Activated T-helper 1 cell treated with anti-CD3 and anti-CD28 coated beads, Interleukin-2, amount 50 U/mL, for 16 hours (primary cell): Measurements from ENCODE around the gene USP32.
"Not testable (repeated sequence)": the region's sequence is repeated elsewhere in the genome, so short reads cannot be mapped to it uniquely, and the experiment has no call there.

Source experiments
- DNase-seq, 2 donors: peaks; one replicate each; pipeline ENCODE4 v3.0.0-alpha.2; 2020; ENCODE audit warnings: low read depth in 1 of 2, low spot score in 1 of 2

Gene USP32

GRCh38 chr17:60240290-60240689, 151.6 kb downstream of the USP32 start:
- DNase-seq = no peak

DNA sequence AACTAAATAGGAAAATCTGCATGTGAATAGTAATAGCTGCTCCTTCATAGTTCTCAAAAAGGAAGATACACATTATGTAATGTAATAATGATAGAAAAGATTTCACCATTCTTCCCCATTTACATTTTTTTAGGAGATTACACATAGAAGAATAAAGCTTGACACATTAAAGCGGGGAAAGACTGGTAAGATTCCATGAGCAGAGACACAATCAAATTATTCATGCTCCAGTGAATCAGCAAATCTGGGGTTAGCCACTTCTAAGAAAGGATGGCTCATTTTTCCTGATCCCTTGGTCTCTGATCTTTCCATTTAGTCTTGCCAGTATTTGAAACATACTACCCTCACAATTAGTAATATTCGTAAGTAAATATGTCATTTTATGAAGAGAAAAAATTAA, 160.2 kb downstream of the USP32 start:
- DNase-seq = no peak

DNA sequence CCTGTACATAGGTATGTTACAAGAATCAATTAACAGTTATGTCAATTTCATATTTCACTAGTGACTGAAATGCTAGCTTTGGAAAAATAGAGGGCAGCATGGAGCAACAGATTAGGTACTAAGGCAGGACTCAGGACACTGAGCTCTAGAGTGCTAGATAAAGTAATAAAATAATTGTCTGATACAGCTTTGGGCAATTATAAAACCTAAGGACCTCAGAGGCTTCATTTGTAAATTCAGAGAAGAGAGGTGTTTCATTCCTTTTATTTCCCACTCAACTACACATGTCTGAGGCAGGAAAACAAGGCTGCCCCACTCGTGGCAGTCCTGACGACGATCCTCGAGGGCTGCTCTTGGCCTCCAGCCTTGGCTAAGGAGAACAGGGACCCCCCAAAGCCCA, 160.7 kb downstream of the USP32 start:
- DNase-seq = no peak

GRCh38 chr17:60230358-60230757, 161.6 kb downstream of the USP32 start:
- no peak for DNase-seq

- no peak for DNase-seq
Measured at GRCh38 chr17:60229188-60229802, 162.6 kb downstream of the USP32 start.

GRCh38 chr17:60227276-60227675, 164.7 kb downstream of the USP32 start:
- not testable (repeated sequence) for DNase-seq

- DNase-seq = no peak
Measured at GRCh38 chr17:60224064-60224463, 167.9 kb downstream of the USP32 start.

DNA sequence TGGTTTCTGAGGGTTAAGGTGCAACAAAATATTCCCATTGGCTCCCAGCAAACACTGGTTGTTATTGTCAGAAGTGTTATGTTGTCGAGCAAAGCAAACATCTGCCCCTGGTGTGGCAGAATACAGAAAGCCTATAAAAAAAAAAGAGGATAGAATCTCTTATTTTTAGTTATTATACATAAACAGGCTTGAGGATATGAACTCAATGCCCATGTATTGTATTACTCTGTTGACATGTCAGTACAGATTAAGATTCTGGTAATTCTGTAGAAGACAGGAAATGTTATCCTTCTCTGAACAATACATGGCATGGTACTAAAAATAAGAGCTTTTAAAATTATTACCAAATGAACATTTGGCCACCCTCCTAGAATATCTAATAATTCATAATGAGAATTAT, 168.5 kb downstream of the USP32 start:
- no peak for DNase-seq

GRCh38 chr17:60218774-60219173, 173.2 kb downstream of the USP32 start:
- DNase-seq = not testable (repeated sequence)

- DNase-seq = not testable (repeated sequence)
Measured at GRCh38 chr17:60215895-60216294, 176.0 kb downstream of the USP32 start.

- not testable (repeated sequence) for DNase-seq
Measured at GRCh38 chr17:60211282-60211681, 180.7 kb downstream of the USP32 start.

- not testable (repeated sequence) for DNase-seq
Measured at GRCh38 chr17:60208302-60208701, 183.6 kb downstream of the USP32 start.

- DNase-seq = not testable (repeated sequence)
Measured at GRCh38 chr17:60205782-60206181, 186.2 kb downstream of the USP32 start.

GRCh38 chr17:60198630-60199029, 193.3 kb downstream of the USP32 start:
- not testable (repeated sequence) for DNase-seq

GRCh38 chr17:60194141-60194540, 197.8 kb downstream of the USP32 start:
- not testable (repeated sequence) for DNase-seq

DNA sequence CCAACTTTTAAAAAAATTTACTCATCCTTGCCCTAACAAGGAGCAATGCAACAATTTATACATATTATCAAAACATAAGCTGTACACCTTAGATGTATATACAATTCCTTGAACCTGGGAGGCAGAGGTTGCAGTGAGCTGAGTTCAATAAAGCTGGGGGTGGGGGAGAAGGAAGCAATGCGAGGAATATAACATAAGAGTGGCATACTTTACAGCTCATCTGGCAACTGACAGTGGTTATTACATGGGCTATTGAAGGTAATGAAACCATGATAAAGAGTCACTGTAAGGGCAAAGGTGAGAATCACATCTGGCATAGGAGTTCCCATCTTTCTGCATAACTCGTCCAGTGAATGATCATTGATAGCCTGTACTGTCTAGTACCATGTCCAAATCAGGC, 198.5 kb downstream of the USP32 start:
- DNase-seq = no peak

- DNase-seq = not testable (repeated sequence)
Measured at GRCh38 chr17:60193032-60193431, 198.9 kb downstream of the USP32 start.

DNA sequence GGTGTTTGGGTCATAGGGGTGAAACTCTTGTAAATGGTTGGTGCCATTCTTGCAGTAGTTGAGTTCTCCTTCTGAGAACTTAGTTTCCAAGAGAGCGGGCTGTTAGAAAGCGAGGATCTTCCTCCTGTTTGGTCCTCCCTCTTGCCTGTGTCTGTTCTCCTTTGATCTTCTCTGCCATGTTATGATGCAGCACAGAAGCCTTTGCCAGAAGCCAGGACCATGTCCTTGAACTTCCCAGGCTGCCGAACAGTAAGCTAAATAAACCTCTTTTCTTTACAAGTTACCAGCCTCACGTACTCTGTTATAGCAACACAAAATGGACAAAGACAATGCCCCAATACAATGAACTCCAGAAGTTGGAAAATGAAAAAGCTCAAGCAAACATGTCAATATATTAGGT, 201.9 kb downstream of the USP32 start:
- DNase-seq = not testable (repeated sequence)

DNA sequence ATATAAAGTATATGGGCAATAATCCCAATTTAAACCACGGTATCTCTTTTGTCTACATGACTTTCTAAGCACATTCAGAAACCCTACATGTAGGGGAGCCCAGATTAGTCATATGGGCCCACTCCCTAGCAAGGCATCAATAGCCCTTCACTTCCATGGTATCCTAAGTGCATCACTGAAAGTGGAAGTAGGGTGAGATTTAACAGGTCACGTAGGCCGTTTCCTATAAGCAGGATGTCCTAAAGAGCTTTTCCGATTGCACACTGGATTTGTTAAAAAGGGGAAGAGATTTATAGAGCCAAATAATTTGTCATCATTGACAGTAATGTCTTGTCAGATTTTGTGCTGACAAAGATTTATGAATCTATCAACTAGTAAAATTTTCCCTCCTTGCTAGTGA, 203.2 kb downstream of the USP32 start:
- no peak for DNase-seq

GRCh38 chr17:60186846-60187745, 204.8 kb downstream of the USP32 start:
- DNase-seq = not testable (repeated sequence)

- not testable (repeated sequence) for DNase-seq
Measured at GRCh38 chr17:60186372-60186771, 205.6 kb downstream of the USP32 start.

GRCh38 chr17:60180380-60180779, 211.6 kb downstream of the USP32 start:
- not testable (repeated sequence) for DNase-seq
